ENCODE data around the gene LDLRAD4.
"Not testable (repeated sequence)": the region's sequence is repeated elsewhere in the genome, so short reads cannot be mapped to it uniquely, and the experiment has no call there.

LDLRAD4 gene

DNA sequence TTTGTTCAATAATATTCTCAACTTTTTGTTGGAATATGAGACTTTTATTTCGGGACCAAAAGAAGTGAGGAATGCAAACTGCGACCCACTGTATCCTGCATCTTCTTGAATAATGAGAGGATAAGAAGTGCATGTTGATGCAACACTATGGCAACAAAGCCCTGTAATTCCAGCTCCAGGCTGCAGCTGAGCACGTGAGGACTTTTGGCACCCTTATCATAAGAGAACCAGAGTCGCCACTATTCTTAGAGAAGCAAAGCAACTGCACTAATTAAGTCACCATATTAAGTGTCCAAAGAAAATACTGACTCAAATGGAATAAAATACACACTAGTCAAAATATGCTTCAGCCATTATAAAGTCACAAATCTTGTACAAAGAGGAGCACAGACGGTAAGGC lies 441.9 kb downstream of the LDLRAD4 start:
- no peak for DNase-seq (ENCODE audit: low read depth in 2 of 2)

DNA sequence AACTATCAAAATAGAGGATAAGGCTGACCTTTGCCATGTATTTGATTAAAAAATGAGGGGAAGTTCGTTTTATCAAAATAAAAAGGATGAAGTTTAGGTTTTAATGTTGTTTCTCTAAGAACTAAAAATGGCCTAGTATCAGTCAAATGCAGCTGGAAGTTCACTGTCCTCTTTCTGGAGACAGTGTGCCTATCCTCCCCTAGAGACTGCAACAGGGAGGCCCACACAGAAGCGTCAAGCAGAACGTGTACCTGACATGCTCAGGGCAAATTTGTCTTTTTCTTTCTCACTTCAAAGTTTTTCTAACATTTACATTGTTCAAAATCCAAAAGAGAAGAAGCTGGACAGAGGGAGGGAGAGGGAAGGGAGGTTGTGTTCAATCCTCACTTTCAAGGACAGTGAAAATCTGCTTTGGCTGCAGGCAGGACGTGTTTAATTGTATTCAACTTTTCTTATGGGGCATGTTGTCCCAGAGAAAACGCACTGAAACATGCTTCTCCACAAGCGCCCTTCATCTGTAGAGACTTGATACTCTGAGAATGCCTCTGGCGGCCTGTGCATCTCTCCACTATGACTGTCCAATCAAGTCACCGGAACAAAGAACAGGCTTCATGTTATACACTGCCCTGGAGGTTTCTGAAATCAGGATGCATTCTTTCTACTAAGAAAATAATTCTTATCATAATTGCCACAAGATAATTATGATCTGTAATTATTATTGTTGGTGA lies 442.7 kb downstream of the LDLRAD4 start:
- no peak for DNase-seq (ENCODE audit: low read depth in 2 of 2)

DNA sequence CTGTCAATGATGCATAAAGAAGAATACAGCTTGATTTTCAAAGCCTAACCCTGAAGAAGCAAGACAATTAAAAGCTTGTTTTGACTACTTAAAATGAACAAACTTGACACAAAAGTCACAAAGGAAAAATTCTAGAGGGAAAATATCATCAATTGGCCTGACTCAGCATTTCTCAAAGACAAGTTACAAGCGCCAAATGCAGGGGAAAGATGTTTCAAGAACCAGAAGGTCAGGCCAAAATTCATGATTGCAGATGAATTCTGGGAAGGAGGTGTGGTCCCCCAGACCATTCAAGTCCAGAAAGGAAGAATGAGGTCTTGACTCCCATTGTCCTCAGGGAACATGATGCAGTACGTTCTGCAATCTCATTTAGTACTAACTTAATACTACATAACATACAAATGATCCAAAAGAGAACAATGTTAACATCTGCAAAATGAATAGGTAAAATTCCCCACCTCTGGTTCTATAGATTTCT lies 443.3 kb downstream of the LDLRAD4 start:
- no peak for DNase-seq (ENCODE audit: low read depth in 2 of 2)

DNA sequence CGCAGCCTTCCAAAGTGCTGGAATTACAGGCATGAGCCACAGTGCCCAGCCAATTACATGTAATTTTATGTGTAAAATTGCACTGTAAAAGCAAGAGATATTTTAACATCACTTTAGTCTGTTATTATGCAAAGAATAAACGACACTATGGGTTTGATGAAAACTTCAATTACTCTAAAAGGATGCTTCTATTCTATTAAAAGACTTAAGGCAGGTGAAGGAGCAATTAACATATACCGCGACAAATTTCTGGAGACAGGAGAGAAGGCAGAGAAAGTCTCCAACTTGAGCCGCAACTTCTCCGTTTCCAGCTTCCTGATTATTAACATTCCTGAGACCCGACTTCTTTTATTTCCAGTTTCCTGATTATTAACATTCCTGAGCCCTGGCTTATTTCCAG lies 454.1 kb downstream of the LDLRAD4 start:
- DNase-seq (ENCODE audit: low read depth in 2 of 2): no peak

DNA sequence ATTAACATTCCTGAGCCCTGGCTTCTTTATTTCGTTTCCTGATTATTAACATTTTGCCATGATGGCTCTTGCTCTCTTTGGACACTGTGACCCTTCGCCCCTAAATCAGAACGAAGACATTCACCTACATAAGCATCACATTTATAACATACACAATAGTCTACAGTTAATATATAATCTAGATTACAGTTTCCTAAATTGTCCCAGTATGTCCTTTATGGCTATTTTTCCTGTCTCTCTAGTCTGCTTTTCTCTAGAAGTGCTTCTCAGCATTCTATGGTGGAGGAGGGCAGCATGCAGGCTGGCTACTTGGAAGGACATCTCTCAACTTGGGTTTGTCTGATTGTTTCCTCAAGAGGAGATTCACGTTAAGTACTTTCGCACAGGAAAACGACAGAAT lies 457.9 kb downstream of the LDLRAD4 start:
- DNase-seq (ENCODE audit: low read depth in 2 of 2): no peak

DNA sequence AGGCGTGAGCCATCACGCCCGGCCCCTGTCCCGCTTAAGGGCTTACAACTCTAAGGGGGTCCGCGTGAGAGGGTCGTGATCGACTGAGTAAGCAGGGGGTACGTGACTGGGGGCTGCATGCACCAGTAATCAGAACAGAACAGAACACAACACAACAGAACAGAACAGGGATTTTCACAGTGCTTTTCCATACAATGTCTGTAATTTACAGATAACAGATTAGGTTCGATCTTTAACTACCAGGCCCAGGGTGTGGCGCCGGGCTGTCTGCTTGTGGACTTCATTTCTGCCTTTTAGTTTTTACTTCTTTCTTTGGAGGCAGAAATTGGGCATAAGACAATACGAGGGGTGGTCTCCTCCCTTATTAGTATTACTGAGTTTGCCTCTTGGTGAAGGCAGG lies 458.8 kb downstream of the LDLRAD4 start:
- not testable (repeated sequence) for DNase-seq (ENCODE audit: low read depth in 2 of 2)

DNA sequence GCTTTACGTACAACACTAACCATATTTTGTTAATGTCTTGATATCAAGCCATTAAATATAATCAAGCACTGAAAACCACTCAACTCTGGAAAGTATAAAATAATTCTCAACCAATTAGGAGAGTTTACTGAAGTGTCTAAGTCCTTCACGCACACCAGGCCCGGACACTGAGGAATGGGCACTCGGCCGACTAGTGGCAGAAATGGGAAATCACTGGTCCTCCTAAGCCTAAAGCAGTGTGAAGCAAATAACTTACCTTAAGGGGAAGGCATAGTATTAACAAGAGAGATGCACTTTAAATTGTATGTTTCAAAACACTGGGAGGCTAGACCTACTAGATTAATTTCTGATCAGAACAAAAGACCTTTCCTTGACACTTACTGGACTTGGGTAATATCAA lies 462.1 kb downstream of the LDLRAD4 start:
- DNase-seq (ENCODE audit: low read depth in 2 of 2): no peak

DNA sequence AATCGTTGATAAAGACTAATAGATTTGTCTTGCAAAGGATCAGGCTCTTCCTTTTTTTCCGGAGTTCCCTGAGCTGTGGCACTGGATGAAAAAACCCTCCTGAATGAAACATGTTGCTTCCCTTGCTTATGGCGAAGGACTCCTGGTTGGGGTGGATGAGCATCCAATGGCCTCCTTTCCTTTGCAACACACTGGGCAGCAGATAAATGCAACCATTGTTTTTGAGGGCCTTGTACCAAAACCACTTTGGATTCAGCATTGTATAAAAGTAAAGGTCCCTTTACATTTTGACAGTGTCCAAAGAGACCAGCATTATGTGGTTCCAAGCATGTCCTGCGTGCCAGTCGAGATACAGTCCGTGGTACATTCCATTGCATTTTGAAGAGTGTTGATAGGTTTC lies 463.1 kb downstream of the LDLRAD4 start:
- no peak for DNase-seq (ENCODE audit: low read depth in 2 of 2)

DNA sequence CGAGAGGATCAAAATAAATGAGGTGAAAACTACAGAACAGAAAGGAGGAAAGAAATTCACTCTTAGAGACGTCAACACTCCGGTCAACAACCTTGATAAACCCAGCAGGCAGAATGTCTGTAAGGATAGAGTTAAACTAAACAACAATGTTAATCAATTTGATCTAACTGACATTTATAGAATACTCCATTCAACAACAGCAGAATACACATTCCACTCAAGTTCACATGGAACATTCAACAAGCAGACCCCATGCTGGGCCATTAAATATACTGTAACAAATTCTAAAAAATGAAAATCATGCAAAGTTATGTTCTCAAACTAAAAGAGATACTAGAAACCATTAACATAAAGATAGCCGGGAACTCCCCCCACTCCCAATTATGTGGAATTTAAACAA lies 466.0 kb downstream of the LDLRAD4 start:
- no peak for DNase-seq (ENCODE audit: low read depth in 2 of 2)

DNA sequence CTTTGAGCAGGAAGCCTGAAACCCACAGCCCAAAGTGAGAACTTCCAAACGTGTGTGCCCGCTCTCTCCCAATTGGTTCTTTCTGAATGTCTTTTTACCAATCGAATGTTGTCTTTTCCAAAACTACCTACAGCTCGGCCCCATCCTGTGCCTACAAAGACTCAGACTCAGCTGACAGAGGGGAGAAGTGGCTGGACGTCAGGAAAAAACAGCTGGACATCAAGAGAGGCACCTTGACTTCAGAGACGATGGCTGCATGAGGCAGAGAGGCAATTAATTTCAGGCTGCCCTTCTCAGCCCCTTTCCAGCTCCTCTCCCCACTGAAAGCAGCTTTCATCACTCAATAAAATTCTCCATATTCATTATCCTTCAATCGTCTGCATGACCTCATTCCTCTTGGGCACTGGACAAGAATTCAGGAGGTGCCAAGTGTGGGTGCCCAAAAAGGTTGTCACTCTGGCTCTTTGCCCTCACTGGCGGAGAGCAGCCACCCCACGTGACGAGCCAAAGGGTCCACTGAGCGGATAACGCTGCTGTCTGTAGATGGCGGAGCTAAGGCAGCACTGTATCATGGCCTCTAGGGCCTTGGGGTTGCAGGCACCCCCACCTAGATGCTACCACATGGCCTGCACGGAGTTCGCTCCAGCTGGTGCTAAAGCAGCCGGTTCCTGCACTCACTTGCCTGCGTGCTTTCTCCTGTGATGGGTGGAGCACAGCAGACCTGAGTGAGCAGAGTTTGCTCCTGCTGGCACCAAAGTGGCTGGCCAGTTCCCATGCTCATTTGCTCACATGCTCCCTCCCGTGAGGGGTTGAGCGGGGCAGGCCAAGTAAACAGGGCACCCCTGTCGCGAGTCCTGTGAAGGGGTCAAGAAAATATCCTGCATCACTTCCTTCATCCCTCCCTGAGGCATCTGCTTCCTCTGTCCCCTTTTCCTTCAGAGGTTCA lies 469.9 kb downstream of the LDLRAD4 start:
- no peak for DNase-seq (ENCODE audit: low read depth in 2 of 2)

DNA sequence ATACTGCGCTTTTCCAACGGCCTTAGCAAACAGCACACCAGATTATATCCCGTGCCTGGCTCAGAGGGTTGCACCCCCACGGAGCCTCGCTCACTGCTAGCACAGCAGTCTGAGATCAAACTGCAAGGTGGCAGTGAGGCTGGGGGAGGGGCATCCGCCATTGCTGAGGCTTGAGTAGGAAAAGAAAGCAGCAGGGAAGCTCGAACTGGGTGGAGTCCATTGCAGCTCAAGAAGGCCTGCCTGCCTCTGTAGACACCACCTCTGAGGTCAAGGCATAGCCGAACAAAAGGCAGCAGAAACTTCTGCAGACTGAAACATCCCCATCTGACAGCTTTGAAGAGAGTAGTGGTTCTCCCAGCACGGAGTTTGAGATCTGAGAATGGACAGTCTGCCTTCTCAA lies 471.5 kb downstream of the LDLRAD4 start:
- not testable (repeated sequence) for DNase-seq (ENCODE audit: low read depth in 2 of 2)

DNA sequence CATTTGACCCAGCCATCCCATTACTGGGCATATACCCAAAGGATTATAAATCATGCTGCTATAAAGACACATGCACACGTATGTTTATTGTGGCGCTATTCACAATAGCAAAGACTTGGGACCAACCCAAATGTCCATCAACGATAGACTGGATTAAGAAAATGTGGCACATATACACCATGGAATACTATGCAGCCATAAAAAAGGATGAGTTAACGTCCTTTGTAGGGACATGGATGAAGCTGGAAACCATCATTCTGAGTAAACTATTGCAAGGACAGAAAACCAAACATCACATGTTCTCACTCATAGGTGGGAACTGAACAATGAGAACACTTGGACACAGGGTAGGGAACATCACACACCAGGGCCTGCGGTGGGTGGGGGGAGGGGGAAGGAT lies 476.8 kb downstream of the LDLRAD4 start:
- not testable (repeated sequence) for DNase-seq (ENCODE audit: low read depth in 2 of 2)

DNA sequence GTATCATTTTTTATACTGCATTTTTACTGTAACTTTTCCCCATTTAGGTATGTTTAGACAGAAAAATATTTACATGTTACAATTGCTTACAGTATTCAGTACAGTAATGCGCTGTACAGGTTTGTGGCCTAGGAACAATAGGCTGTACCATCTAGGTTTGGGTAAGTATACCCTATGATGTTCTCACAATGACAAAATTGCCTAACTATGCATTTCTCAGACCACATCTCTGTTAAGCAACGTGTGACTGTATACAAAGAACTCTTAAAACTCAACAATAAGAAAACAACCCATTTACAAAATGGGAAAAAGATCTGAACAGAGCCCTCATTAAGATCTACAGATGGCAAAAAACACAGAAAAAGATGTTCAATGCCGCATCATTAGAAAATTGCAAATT lies 478.4 kb downstream of the LDLRAD4 start:
- no peak for DNase-seq (ENCODE audit: low read depth in 2 of 2)

DNA sequence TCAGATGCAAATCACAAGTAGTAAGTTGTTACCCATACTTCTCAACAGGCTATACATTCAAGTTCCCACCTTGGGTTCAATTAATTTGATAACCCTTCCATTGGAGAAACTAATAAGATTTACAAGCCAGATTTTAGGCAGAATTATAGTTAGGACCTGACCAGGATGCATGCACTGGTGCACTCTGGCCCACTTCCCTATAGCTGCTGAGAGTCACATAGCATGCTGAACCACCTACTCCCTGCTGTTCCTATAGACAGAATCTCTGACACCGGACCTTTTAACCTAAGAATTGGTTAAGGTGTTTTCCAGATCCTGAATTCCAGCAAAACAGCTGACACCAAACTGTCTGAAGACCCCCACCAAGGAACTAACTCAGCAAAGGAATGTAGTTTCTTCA lies 481.6 kb downstream of the LDLRAD4 start:
- DNase-seq (ENCODE audit: low read depth in 2 of 2): no peak

All from stimulated activated CD4-positive, alpha-beta T cell treated with anti-CD3 and anti-CD28 coated beads, Interleukin-12 subunit alpha, Interleukin-12 subunit beta, amount 100 ng/mL, for 24 hours (primary cell).